Mesenchymal stem cell (in vitro differentiated cells and primary cell): Measurements from ENCODE around the gene ALG12. TPM values are rescaled to one million over a fixed set of nuclear protein-coding genes. Genes with fewer than 3 reads are reported as not detected.

Experiments used
- DNase-seq: peaks from one replicate; pipeline ENCODE4 v3.0.0-alpha.2; 2013
- H2AFZ ChIP-seq: one replicate; pipeline ENCODE4 v1.6.1; 2013; ENCODE audit warnings: low read depth, mild to moderate bottlenecking, control low read depth, inconsistent platforms, low read length, moderate library complexity
- H2AK5ac ChIP-seq: 2 replicates; pipeline ENCODE4 v1.6.1; 2013; ENCODE audit warnings: low read length, moderate library complexity, mild to moderate bottlenecking, inconsistent platforms; ENCODE audit not compliant: severe bottlenecking
- H2BK120ac ChIP-seq: one replicate; pipeline ENCODE4 v1.6.1; 2013; ENCODE audit warnings: low read depth, mild to moderate bottlenecking, inconsistent platforms, low read length, moderate library complexity
- H2BK12ac ChIP-seq, 2 experiments: one replicate each; pipeline ENCODE4 v1.6.1; 2013; ENCODE audit warnings: inconsistent platforms in 2 of 2, low read length in 2 of 2, mild to moderate bottlenecking in 2 of 2, moderate library complexity in 2 of 2, control low read depth in 1 of 2
- H2BK15ac ChIP-seq: one replicate; pipeline ENCODE4 v1.6.1; 2013; ENCODE audit warnings: mild to moderate bottlenecking, low read depth, inconsistent platforms; ENCODE audit not compliant: poor library complexity, severe bottlenecking
- H2BK5ac ChIP-seq: 2 replicates; pipeline ENCODE4 v1.6.1; 2013; ENCODE audit warnings: low read depth, mild to moderate bottlenecking, low read length, control low read depth, inconsistent platforms; ENCODE audit not compliant: poor library complexity, severe bottlenecking
- H3K14ac ChIP-seq, 2 experiments: one replicate each; pipeline ENCODE4 v1.6.1; 2013; ENCODE audit warnings: inconsistent platforms in 2 of 2, low read length in 2 of 2, control low read depth in 1 of 2, mild to moderate bottlenecking in 1 of 2, moderate library complexity in 1 of 2
- H3K18ac ChIP-seq, 2 experiments: one replicate each; pipeline ENCODE4 v1.6.1; 2013; ENCODE audit warnings: inconsistent platforms in 2 of 2, low read length in 2 of 2, control low read depth in 1 of 2, low read depth in 1 of 2, mild to moderate bottlenecking in 1 of 2
- H3K23ac ChIP-seq, 2 experiments: one replicate each; pipeline ENCODE4 v1.6.1; 2013; ENCODE audit warnings: inconsistent platforms in 2 of 2, low read length in 2 of 2, mild to moderate bottlenecking in 2 of 2, moderate library complexity in 2 of 2, control low read depth in 1 of 2
- H3K27ac ChIP-seq: 2 replicates; pipeline ENCODE4 v1.5.1; 2013; ENCODE audit warnings: mild to moderate bottlenecking, moderate library complexity, low read length, control low read depth, inconsistent platforms; ENCODE audit not compliant: poor library complexity, severe bottlenecking
- H3K27me3 ChIP-seq, 2 experiments: 2 replicates each; pipeline versions ENCODE4 v1.6.1 to v1.7.0; 2013; ENCODE audit warnings: low read length in 2 of 2, mild to moderate bottlenecking in 2 of 2, moderate library complexity in 2 of 2, control low read depth in 1 of 2, inconsistent platforms in 1 of 2; ENCODE audit not compliant: control insufficient read depth in 1 of 2, insufficient read depth in 1 of 2
- H3K36me3 ChIP-seq, 2 experiments: 2 replicates each; pipeline versions ENCODE4 v1.6.1 to v1.7.0; 2013; ENCODE audit warnings: low read length in 2 of 2, control low read depth in 1 of 2, inconsistent platforms in 1 of 2, low read depth in 1 of 2, mild to moderate bottlenecking in 1 of 2; ENCODE audit not compliant: insufficient read depth in 2 of 2, control insufficient read depth in 1 of 2
- H3K4ac ChIP-seq, 2 experiments: one replicate each; pipeline ENCODE4 v1.6.1; 2013; ENCODE audit warnings: inconsistent platforms in 2 of 2, low read length in 2 of 2, mild to moderate bottlenecking in 2 of 2, moderate library complexity in 2 of 2, control low read depth in 1 of 2, low read depth in 1 of 2
- H3K4me1 ChIP-seq: 2 replicates; pipeline ENCODE4 v1.6.1; 2013; ENCODE audit warnings: low read depth, low read length, control low read depth; ENCODE audit not compliant: control insufficient read depth, insufficient read depth
- H3K4me2 ChIP-seq: 2 replicates; pipeline ENCODE4 v1.6.1; 2013; ENCODE audit warnings: low read length, mild to moderate bottlenecking, inconsistent platforms; ENCODE audit not compliant: poor library complexity, severe bottlenecking
- H3K4me3 ChIP-seq, 2 experiments: 2 replicates each; pipeline versions ENCODE4 v1.5.1 to v1.7.0; 2013; ENCODE audit warnings: low read length in 2 of 2, mild to moderate bottlenecking in 2 of 2, control low read depth in 1 of 2, low read depth in 1 of 2; ENCODE audit not compliant: insufficient read depth in 1 of 2
- H3K79me1 ChIP-seq: replicated peaks from 2 replicates; pipeline ENCODE4 v1.6.1; 2013; ENCODE audit warnings: mild to moderate bottlenecking, control low read depth, low read length, inconsistent platforms; ENCODE audit not compliant: poor library complexity, severe bottlenecking
- H3K9ac ChIP-seq: 2 replicates; pipeline ENCODE4 v1.7.0; 2013; ENCODE audit warnings: mild to moderate bottlenecking, low read length, moderate library complexity
- H3K9me3 ChIP-seq: 2 replicates; pipeline ENCODE4 v1.7.0; 2013; ENCODE audit warnings: mild to moderate bottlenecking, low read length; ENCODE audit not compliant: control insufficient read depth
- H4K8ac ChIP-seq: one replicate; pipeline ENCODE4 v1.6.1; 2013; ENCODE audit warnings: inconsistent platforms, mild to moderate bottlenecking, low read length, moderate library complexity
- H4K91ac ChIP-seq: one replicate; pipeline ENCODE4 v1.6.1; 2013; ENCODE audit warnings: mild to moderate bottlenecking, low read length, inconsistent platforms
- WGBS: methylation state at CpG from one replicate; pipeline ENCODE4 v1.1.7; 2013; ENCODE audit warnings: mixed read lengths; 5-methylcytosine and 5-hydroxymethylcytosine counted together
- small RNA-seq: library from polyadenylated mRNA; stranded (forward); fragments of <200 nt; extraction: miRNeasy Mini kit (QIAGEN cat#:217004); gene quantifications from one replicate; pipeline ENCODE3, GENCODE V24; 2013; ENCODE audit warnings: low read depth

Gene ALG12

DNA sequence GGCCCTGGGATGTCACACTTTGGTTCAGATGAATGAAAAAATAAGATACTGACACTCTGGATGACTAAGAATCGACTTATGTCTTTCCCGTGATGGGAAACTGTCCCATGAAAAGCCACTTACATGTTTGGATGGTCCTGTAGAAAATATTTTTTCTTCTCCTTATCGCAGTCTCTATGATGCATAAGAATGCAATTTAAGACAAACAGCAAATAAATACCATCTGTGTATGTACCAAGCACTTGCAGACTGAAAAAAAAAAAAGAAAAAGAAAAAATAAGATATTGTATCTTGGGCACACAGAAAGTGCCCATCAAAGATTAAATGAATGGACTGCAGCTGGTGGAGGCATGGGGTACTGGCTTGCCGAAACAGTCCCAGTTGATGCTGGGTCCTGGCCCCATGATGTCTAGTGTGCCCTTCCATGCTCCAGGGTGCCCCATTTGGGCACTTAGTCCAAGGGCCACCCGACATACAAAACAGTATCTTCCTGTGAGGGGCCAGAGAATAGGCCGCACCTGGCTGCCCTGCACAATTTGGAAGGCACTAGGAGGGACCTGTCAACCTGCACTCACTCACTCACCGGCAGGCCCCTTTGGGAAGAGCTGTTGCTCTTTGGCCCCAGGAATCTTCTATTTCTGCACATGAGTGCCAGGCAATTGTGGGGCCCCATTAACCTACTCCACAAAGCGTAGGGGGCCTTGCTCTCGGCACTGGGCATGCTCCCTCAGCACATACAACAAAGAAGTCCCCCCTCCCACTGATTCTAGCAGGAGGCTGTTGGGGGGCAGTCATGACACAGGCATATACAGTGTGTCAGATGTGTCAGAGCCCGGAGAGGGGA is 67.1 kb downstream of the ALG12 start:
- no peak overlapping the region for H3K27ac ChIP-seq
- H3K36me3 ChIP-seq, result no peaks in the 10 kb centered on the region
- no peaks in the 10 kb centered on the region for H3K9me3 ChIP-seq
- no peak overlapping the region for H4K8ac ChIP-seq
- H3K14ac ChIP-seq, result no peak overlapping the region
- H2BK120ac ChIP-seq, result no peak overlapping the region
- no peaks in the 10 kb centered on the region for H3K79me1 ChIP-seq
- no peak for DNase-seq
- H2BK12ac ChIP-seq, result no peak overlapping the region
- H3K4me1 ChIP-seq, result peaks cover 26% of the 10 kb centered on the region
- no peak overlapping the region for H2BK5ac ChIP-seq
- WGBS, result 67% methylated on average over 7 of the region's 10 CpGs
- H2AFZ ChIP-seq, result no peak overlapping the region
- no peak overlapping the region for H3K4me2 ChIP-seq
- H3K18ac ChIP-seq, result no peak overlapping the region
- H3K23ac ChIP-seq, result no peak overlapping the region
- H3K27me3 ChIP-seq, result peaks cover 29 to 42% of the 10 kb centered on the region in 2 experiments
- no peak overlapping the region for H2BK15ac ChIP-seq
- no peak overlapping the region for H3K4ac ChIP-seq
- H3K4me3 ChIP-seq, result no peak overlapping the region
- no peak overlapping the region for H4K91ac ChIP-seq
- no peak overlapping the region for H3K9ac ChIP-seq
- no peak overlapping the region for H2AK5ac ChIP-seq

Small RNAs within 50 kb of the gene (small RNA-seq; reads per million reads assigned to genes)
- gene MIR6821, result not detected
